Measurements from ENCODE around the gene FLAD1. TPM values are rescaled to one million over a fixed set of nuclear protein-coding genes. Genes with fewer than 3 reads are reported as not detected.

FLAD1 gene
- polyA plus RNA-seq, 2 of the 4 experiments (the other 2 are of a cell fraction) = 34.1 to 43.5 TPM

DNA sequence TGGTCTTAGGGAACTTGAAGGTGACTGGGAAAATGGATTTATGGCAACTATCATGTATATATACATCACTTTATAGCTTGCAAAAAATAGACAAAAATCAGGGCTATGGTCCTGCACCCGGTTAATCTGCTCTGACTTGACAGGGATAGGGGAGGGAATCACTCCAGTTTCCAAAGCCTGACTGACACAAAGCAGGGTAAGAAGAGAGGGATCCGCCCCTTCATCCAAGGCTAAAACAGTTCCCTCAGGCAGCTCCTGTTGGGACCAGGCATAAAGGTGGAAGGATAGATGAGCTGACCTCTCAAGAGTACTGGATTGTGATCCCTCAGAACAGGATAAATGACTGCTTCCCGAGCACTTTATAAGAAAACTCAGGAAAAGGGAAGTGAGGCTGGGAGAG lies 28.6 kb upstream of the FLAD1 start:
- TF ChIP-seq CBX8 (IDR thresholded peaks at IDR 0.05) = no peak
- TF ChIP-seq, protein P1, sequence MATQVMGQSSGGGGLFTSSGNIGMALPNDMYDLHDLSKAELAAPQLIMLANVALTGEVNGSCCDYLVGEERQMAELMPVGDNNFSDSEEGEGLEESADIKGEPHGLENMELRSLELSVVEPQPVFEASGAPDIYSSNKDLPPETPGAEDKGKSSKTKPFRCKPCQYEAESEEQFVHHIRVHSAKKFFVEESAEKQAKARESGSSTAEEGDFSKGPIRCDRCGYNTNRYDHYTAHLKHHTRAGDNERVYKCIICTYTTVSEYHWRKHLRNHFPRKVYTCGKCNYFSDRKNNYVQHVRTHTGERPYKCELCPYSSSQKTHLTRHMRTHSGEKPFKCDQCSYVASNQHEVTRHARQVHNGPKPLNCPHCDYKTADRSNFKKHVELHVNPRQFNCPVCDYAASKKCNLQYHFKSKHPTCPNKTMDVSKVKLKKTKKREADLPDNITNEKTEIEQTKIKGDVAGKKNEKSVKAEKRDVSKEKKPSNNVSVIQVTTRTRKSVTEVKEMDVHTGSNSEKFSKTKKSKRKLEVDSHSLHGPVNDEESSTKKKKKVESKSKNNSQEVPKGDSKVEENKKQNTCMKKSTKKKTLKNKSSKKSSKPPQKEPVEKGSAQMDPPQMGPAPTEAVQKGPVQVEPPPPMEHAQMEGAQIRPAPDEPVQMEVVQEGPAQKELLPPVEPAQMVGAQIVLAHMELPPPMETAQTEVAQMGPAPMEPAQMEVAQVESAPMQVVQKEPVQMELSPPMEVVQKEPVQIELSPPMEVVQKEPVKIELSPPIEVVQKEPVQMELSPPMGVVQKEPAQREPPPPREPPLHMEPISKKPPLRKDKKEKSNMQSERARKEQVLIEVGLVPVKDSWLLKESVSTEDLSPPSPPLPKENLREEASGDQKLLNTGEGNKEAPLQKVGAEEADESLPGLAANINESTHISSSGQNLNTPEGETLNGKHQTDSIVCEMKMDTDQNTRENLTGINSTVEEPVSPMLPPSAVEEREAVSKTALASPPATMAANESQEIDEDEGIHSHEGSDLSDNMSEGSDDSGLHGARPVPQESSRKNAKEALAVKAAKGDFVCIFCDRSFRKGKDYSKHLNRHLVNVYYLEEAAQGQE (IDR thresholded peaks at IDR 0.05) = no peak
- TF ChIP-seq HOXA7 (CRISPR knock-in tag; IDR thresholded peaks at IDR 0.05) = no peak
- TF ChIP-seq CBX2 (IDR thresholded peaks at IDR 0.05; ENCODE audit: borderline replicate concordance, low read depth) = no peak
- TF ChIP-seq ZSCAN20 (CRISPR knock-in tag; IDR thresholded peaks at IDR 0.05) = no peak
- TF ChIP-seq EP300 (IDR thresholded peaks at IDR 0.05) = no peak
- no peak for TF ChIP-seq ZFP36 (IDR thresholded peaks at IDR 0.05; ENCODE audit: borderline replicate concordance, partially characterized antibody)
- no peak for TF ChIP-seq E2F6 (IDR thresholded peaks at IDR 0.05; ENCODE audit: borderline replicate concordance, low read depth)
- no peak for TF ChIP-seq CEBPB (IDR thresholded peaks at IDR 0.05)
- no peak for TF ChIP-seq MAFK (IDR thresholded peaks at IDR 0.05; ENCODE audit: partially characterized antibody)
- TF ChIP-seq, protein P2, sequence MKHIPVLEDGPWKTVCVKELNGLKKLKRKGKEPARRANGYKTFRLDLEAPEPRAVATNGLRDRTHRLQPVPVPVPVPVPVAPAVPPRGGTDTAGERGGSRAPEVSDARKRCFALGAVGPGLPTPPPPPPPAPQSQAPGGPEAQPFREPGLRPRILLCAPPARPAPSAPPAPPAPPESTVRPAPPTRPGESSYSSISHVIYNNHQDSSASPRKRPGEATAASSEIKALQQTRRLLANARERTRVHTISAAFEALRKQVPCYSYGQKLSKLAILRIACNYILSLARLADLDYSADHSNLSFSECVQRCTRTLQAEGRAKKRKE (CRISPR knock-in tag; IDR thresholded peaks at IDR 0.05; ENCODE audit: low read depth) = no peak
- TF ChIP-seq SREBF2 (IDR thresholded peaks at IDR 0.05) = no peak
- no peak for TF ChIP-seq PHF8 (IDR thresholded peaks at IDR 0.05; ENCODE audit: borderline replicate concordance, low read depth)
- TF ChIP-seq EHF (CRISPR knock-in tag; IDR thresholded peaks at IDR 0.05) = no peak
- no peak for TF ChIP-seq JUNB (IDR thresholded peaks at IDR 0.05)
- TF ChIP-seq HOXB5 (CRISPR knock-in tag; IDR thresholded peaks at IDR 0.05) = no peak
- no peak for TF ChIP-seq ZC3H11A (IDR thresholded peaks at IDR 0.05)
- TF ChIP-seq POLR2A (IDR thresholded peaks at IDR 0.05; ENCODE audit: low read length) = no peak
- CTCF ChIA-PET = interaction anchor here (0.9 to 2.4 kb wide), 3 partner anchors 18 to 395 kb away, joined by 3 to 13 read pairs (median 4); partner anchors contain the start of gene PMVK
- Histone ChIP-seq H3K4me1 (peaks cover 20% of the 10 kb centered on the region), H3K4me2 (no peak overlapping the region), H3K9me3 (no peaks in the 10 kb centered on the region), H3K4me3 (no peak overlapping the region), H3K27ac (no peak overlapping the region)
- no peak for FAIRE-seq
- no peak for DNase-seq (ENCODE audit: low read depth in 1 of 2, low spot score in 1 of 2)
- ATAC-seq = no peak
- POLR2A ChIA-PET = interaction anchor here (1.0 to 2.4 kb wide), 3 partner anchors 17 to 63 kb away, joined by 3 to 26 read pairs (median 10); partner anchors contain the start of genes CKS1B and SHC1
- WGBS (ENCODE audit: missing lambda C conversion rate) = 54% methylated on average over 3 of the region's 3 CpGs

GRCh38 chr1:154955039-154955717 lies 28.0 kb upstream of the FLAD1 start:
- TF ChIP-seq ELK1 (IDR thresholded peaks at IDR 0.05; ENCODE audit: low read depth, low read length) (no peak), FOSB (CRISPR knock-in tag; IDR thresholded peaks at IDR 0.05) (no peak), POLR2AphosphoS2 (conservative IDR thresholded peaks at IDR 0.05; ENCODE audit: low read length) (no peak), HEYL (CRISPR knock-in tag; IDR thresholded peaks at IDR 0.05) (no peak), ESRRA (IDR thresholded peaks at IDR 0.05; ENCODE audit: borderline replicate concordance, low read length) (no peak), CHD4 (IDR thresholded peaks at IDR 0.05; ENCODE audit: borderline replicate concordance) (no peak)
- ChIA-PET CTCF (interaction anchor here (0.6 to 2.4 kb wide), 7 partner anchors 10 to 395 kb away, joined by 3 to 13 read pairs (median 4); partner anchors contain the start of gene PMVK), POLR2A (interaction anchor here (0.5 to 2.4 kb wide), 8 partner anchors 9 to 347 kb away, joined by 3 to 26 read pairs (median 4); partner anchors contain the start of genes CKS1B, LENEP, PMVK and SHC1)
- Histone ChIP-seq H3K27ac (peak overlapping the region; percentile 48 to 82; a peak in 5 of 6 replicates), H3K9me3 (no peaks in the 10 kb centered on the region), H3K4me3 (peak overlapping the region; percentile 49), H3K4me1 (peaks cover 21% of the 10 kb centered on the region), H3K4me2 (peak overlapping the region; percentile 93)
- WGBS (ENCODE audit: missing lambda C conversion rate) = 29% methylated on average over 4 of the region's 4 CpGs
- DNase-seq (ENCODE audit: low read depth in 1 of 2, low spot score in 1 of 2) (peak in 1 of 2 experiments; percentile 60), FAIRE-seq (no peak), ATAC-seq (peak; percentile 28 to 29; a peak in 4 of 6 replicates)
